ENCODE data around the gene MRI1.
"Not testable (repeated sequence)": the region's sequence is repeated elsewhere in the genome, so short reads cannot be mapped to it uniquely, and the experiment has no call there.

MRI1 gene

DNA sequence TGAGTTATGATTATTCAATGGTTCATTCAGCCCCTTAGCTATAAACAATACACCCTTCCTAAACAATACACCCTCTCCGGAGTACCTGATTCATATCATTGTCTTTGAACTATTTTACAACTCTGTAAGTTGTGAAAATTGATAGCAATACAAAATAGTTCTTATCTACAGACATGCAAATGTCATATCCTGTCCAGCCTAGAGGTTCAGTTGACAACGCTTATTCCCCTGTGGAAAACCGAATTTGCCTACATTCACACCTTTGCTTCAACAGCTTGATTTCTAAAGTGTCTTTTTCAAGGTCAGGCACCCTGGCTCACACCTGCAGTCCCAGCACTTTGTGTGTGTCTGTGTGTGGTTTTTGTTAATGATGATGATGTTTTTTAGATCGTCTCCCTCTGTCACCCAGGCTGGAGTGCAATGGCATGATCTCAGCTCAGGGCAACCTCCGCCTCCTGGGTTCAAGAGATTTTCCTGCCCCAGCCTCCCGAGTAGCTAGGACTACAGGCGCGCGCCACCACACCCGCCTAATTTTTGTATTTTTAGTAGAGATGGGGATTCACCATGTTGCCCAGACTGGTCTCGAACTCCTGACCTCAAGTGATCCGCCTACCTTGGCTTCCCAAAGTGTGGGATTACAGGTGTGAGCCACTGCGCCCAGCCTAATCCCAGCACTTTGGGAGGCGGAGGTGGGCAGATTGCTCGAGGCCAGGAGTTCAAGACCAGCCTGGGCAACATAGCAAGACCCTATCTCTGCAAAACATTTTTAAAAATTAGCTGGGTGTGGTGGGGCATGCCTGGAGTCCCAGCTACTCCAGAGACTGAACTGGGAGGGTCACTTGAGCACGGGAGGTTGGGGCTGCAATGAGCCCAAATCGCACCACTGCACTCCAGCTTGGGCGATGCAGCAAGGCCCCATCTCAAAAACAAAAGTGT, 19.5 kb downstream of the MRI1 start:
- no peak overlapping the region; the same call in 1 of the 2 replicates for H3K4me2 ChIP-seq (ENCODE audit: low read length)
- H4K20me1 ChIP-seq (ENCODE audit: insufficient read depth, low read length): no peaks in the 10 kb centered on the region
- TF ChIP-seq EZH2phosphoT487 (IDR thresholded peaks at IDR 0.05; ENCODE audit: low read depth) (no peak), CTCF (IDR thresholded peaks at IDR 0.05; ENCODE audit: low read depth, low read length) (no peak)
- H3K79me2 ChIP-seq (ENCODE audit: low read length): no peaks in the 10 kb centered on the region
- H3K9ac ChIP-seq (ENCODE audit: low read length): no peak overlapping the region
- no peaks in the 10 kb centered on the region for H3K27me3 ChIP-seq (ENCODE audit: low read depth, low read length)
- peaks cover 11% of the 10 kb centered on the region for H3K36me3 ChIP-seq (replicated peaks; ENCODE audit: low read depth, low read length)
- no peak overlapping the region for H3K4me3 ChIP-seq (ENCODE audit: low read length)
- no peak overlapping the region for H3K27ac ChIP-seq (ENCODE audit: low read length)
- 0 out of 2 replicates have a peak overlapping the region, but pooled peaks have one; percentile 48 for H2AFZ ChIP-seq (ENCODE audit: low read depth, low read length)
- no peaks in the 10 kb centered on the region for H3K9me3 ChIP-seq (ENCODE audit: insufficient read depth, low read length)
- H3K4me1 ChIP-seq (ENCODE audit: low read length): peaks cover 8% of the 10 kb centered on the region; the same call in 1 of the 2 replicates

DNA sequence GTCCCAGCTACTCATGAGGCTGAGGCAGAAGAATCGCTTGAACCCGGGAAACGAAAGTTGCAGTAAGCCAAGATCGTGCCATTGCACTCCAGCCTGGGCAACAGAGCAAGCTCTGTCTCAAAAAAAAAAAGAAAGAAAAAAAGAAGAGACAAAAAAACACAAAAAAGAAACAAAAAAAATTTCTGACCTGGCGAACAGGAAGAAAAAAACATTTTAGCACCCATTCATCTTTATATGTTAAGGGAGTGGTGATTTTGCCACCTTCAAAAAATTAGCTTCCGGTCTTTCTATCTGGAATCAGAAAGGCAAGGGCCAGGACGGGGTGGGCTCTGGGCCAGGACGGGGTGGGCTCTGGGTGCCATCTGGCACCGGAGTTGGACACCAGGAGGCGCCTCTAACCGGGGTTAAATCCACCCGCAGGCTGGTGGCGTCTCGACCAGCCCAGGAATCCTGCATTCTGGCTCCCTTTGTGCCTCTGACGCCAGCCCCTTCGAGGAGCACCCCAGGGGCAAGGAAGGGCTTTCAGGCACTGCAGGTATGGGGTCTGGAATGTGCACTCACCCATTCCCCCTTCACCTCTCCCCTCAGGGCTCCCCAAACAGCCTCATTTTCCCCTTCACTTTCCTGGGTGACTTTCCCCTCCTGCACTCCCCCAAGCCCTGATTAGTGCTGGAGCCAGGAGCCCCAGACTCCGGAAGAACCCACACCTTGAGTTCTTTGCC, 20.6 kb downstream of the MRI1 start:
- Histone ChIP-seq H3K27ac (ENCODE audit: low read length) (no peak overlapping the region), H3K9me3 (ENCODE audit: insufficient read depth, low read length) (no peaks in the 10 kb centered on the region), H3K36me3 (replicated peaks; ENCODE audit: low read depth, low read length) (peaks cover under 1% of the 10 kb centered on the region), H3K4me1 (ENCODE audit: low read length) (peaks cover 8% of the 10 kb centered on the region; the same call in 1 of the 2 replicates), H3K9ac (ENCODE audit: low read length) (peak overlapping the region; percentile 5; the same call in 1 of the 2 replicates), H3K4me2 (ENCODE audit: low read length) (peak overlapping the region; percentile 60), H3K79me2 (ENCODE audit: low read length) (no peaks in the 10 kb centered on the region), H3K27me3 (ENCODE audit: low read depth, low read length) (no peaks in the 10 kb centered on the region), H3K4me3 (ENCODE audit: low read length) (peak overlapping the region; percentile 48), H2AFZ (ENCODE audit: low read depth, low read length) (peak overlapping the region; percentile 48), H4K20me1 (ENCODE audit: insufficient read depth, low read length) (no peaks in the 10 kb centered on the region)
- TF ChIP-seq EZH2phosphoT487 (IDR thresholded peaks at IDR 0.05; ENCODE audit: low read depth) (no peak), CTCF (IDR thresholded peaks at IDR 0.05; ENCODE audit: low read depth, low read length) (peak; percentile 88)

DNA sequence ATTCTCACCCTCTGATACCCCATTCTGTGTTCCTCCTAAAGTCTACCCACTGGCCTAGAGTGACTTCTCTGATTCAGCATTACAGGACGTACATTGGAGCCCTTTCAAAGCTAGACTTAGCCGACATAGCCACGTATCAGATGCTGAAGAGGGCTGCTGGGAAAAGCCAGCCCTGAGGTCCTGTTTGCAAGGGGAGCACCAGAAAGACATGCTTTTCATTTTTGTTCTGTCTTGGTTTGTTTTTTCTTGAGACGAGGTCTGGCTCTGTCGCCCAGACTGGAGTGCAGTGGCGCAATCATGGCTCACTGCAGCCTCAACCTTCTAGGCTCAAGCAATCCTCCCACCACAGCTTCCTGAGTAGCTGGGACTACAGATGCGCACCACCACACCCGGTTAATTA, 24.7 kb downstream of the MRI1 start:
- Histone ChIP-seq H3K4me3 (ENCODE audit: low read length) (no peak overlapping the region), H3K79me2 (ENCODE audit: low read length) (no peaks in the 10 kb centered on the region), H3K27me3 (ENCODE audit: low read depth, low read length) (no peaks in the 10 kb centered on the region), H3K27ac (ENCODE audit: low read length) (no peak overlapping the region), H3K36me3 (replicated peaks; ENCODE audit: low read depth, low read length) (no peaks in the 10 kb centered on the region), H2AFZ (ENCODE audit: low read depth, low read length) (no peak overlapping the region), H3K9ac (ENCODE audit: low read length) (no peak overlapping the region), H3K4me2 (ENCODE audit: low read length) (no peak overlapping the region), H3K9me3 (ENCODE audit: insufficient read depth, low read length) (no peaks in the 10 kb centered on the region), H4K20me1 (ENCODE audit: insufficient read depth, low read length) (no peaks in the 10 kb centered on the region), H3K4me1 (ENCODE audit: low read length) (peaks cover 16% of the 10 kb centered on the region)
- TF ChIP-seq CTCF (IDR thresholded peaks at IDR 0.05; ENCODE audit: low read depth, low read length) (no peak), EZH2phosphoT487 (IDR thresholded peaks at IDR 0.05; ENCODE audit: low read depth) (no peak)

DNA sequence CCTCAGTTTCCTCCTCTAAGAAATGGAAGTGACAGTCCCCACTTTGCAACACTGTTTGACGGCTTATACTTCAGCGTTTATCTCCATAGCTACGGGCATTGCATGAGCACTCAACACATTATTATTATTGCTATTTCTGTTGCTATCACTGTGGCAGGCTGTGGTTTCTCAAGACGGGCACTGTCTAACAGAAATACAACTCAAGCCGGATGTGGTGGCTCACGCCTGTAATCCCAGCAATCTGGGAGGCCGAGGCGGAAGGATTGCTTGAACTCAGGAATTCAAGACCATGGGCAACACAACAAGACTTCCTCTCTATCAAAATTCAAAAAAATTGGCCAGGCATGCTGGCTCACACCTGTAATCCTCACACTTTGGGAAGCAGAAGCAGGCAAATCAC, 26.0 kb downstream of the MRI1 start:
- H2AFZ ChIP-seq (ENCODE audit: low read depth, low read length): no peak overlapping the region
- TF ChIP-seq EZH2phosphoT487 (IDR thresholded peaks at IDR 0.05; ENCODE audit: low read depth): no peak
- TF ChIP-seq CTCF (IDR thresholded peaks at IDR 0.05; ENCODE audit: low read depth, low read length): no peak
- H3K4me1 ChIP-seq (ENCODE audit: low read length): peaks cover 14% of the 10 kb centered on the region
- H3K27me3 ChIP-seq (ENCODE audit: low read depth, low read length): no peaks in the 10 kb centered on the region
- no peaks in the 10 kb centered on the region for H3K79me2 ChIP-seq (ENCODE audit: low read length)
- no peak overlapping the region for H3K4me3 ChIP-seq (ENCODE audit: low read length)
- no peaks in the 10 kb centered on the region for H3K36me3 ChIP-seq (replicated peaks; ENCODE audit: low read depth, low read length)
- H3K9ac ChIP-seq (ENCODE audit: low read length): no peak overlapping the region
- H3K4me2 ChIP-seq (ENCODE audit: low read length): no peak overlapping the region
- no peaks in the 10 kb centered on the region for H4K20me1 ChIP-seq (ENCODE audit: insufficient read depth, low read length)
- no peaks in the 10 kb centered on the region for H3K9me3 ChIP-seq (ENCODE audit: insufficient read depth, low read length)
- H3K27ac ChIP-seq (ENCODE audit: low read length): no peak overlapping the region

DNA sequence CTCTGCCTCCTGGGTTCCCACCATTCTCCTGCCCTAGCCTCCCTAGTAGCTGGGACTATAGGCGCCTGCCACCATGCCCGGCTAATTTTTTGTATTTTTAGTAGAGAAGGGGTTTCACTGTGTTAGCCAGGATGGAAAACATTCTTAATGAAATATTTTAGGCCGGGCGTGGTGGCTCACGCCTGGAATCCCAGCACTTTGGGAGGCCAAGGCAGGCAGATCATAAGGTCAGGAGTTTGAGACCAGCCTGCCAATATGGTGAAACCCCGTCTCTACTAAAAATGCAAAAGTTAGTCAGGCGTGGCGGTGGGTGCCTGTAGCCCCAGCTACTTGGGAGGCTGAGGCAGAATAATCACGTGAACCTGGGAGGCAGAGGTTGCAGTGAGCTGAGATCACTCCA, 29.0 kb downstream of the MRI1 start:
- peaks cover 20% of the 10 kb centered on the region for H3K4me1 ChIP-seq (ENCODE audit: low read length)
- H3K79me2 ChIP-seq (ENCODE audit: low read length): peaks cover 26% of the 10 kb centered on the region
- H3K9ac ChIP-seq (ENCODE audit: low read length); H2AFZ ChIP-seq (ENCODE audit: low read depth, low read length); H3K36me3 ChIP-seq (replicated peaks; ENCODE audit: low read depth, low read length); H4K20me1 ChIP-seq (ENCODE audit: insufficient read depth, low read length); H3K27ac ChIP-seq (ENCODE audit: low read length); H3K27me3 ChIP-seq (ENCODE audit: low read depth, low read length); H3K9me3 ChIP-seq (ENCODE audit: insufficient read depth, low read length): not testable (repeated sequence)
- 0 out of 2 replicates have a peak overlapping the region, but pooled peaks have one; percentile 77 for H3K4me3 ChIP-seq (ENCODE audit: low read length)
- H3K4me2 ChIP-seq (ENCODE audit: low read length): peak overlapping the region; percentile 84
